Body of pancreas (tissue), 4 donors: ENCODE results near the gene CPN2.

Source experiments
- POLR2A ChIP-seq, 3 donors: fragments of 450-650 bp; IDR thresholded peaks; one replicate each; pipeline ENCODE4 v1.6.1; 2016; ENCODE audit warnings: antibody characterized with exemption in 3 of 3, mild to moderate bottlenecking in 2 of 3
- TF ChIP-seq, protein P1 (sequence below), 7 experiments: fragments of 450-650 bp in 4 of 7; fragments of 200-600 bp in 3 of 7; sonication (generic) in 3 of 7; IDR thresholded peaks; one replicate each; pipeline ENCODE4 v1.5.1; 2016 to 2019; ENCODE audit warnings: antibody characterized with exemption in 7 of 7

DNA sequence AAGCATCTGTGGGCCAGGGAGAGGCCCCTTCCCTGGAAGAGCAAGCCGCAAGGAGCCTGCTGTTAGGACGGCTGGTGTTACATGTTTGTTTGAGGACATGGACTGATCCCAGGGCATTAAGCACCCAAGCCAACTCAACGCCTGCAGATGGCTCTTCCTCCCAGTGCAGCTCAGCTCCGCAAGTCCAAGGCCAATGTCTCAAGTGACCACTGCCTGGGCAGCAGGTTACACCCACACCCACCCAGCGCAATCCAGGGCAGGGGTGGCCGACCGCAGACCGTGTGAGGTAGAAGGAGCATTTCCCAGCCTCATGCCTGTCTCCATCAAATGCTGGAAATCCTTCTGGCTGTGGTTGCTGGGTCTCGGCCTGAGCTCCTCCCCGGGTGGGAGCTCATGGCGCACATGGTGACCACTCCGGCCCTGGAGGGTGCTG, 33.5 kb upstream of the CPN2 start:
- TF ChIP-seq POLR2A (IDR thresholded peaks at IDR 0.05): no peak
- TF ChIP-seq, protein P1, sequence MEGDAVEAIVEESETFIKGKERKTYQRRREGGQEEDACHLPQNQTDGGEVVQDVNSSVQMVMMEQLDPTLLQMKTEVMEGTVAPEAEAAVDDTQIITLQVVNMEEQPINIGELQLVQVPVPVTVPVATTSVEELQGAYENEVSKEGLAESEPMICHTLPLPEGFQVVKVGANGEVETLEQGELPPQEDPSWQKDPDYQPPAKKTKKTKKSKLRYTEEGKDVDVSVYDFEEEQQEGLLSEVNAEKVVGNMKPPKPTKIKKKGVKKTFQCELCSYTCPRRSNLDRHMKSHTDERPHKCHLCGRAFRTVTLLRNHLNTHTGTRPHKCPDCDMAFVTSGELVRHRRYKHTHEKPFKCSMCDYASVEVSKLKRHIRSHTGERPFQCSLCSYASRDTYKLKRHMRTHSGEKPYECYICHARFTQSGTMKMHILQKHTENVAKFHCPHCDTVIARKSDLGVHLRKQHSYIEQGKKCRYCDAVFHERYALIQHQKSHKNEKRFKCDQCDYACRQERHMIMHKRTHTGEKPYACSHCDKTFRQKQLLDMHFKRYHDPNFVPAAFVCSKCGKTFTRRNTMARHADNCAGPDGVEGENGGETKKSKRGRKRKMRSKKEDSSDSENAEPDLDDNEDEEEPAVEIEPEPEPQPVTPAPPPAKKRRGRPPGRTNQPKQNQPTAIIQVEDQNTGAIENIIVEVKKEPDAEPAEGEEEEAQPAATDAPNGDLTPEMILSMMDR (IDR thresholded peaks at IDR 0.05): no peak
